HG03378 (cell line): Measurements from ENCODE around the gene ALPI.
"Not testable (repeated sequence)": the region's sequence is repeated elsewhere in the genome, so short reads cannot be mapped to it uniquely, and the experiment has no call there.

Experiments
- ATAC-seq: cut with Tn5 transposase; IDR thresholded peaks from one replicate; pipeline ENCODE4 v1.9.1; 2021; ENCODE audit warnings: mild to moderate bottlenecking, moderate library complexity; ENCODE audit not compliant: unreplicated experiment

Gene ALPI

DNA sequence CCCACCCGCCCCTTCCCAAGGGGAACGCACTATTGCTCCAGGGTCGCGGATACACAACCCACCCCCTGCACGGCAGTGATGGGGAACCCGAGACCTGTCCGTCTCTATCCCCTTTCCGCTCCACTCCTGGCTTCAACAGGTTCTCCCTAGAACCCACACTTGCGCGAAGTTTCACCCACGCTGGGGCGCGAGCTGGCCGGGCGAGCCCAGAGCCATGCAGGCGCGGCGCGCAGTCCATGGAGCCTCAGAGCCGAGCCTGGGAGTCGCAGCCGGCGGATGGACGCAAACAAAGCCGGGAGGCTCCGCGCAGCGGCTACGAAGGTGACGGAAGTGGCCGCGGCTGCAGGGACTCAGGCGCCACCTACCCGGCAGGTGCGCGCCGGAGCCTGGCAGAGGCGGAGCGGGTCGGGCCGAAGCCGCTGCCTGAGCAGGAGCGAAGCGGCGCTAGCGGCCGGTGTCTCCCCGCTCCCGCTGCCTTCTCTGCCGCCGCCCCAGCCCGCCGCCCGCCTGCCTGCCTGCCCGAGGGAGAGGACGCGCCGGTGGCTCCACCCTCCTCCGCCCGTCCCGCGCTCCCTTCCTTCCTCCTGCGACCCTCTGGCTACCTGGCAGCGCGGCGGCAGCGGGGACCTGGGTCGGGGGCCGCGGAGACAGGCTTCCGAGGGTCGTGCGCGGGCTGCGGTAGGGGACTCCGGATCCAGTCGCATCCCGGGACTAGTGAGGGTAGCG lies 35.3 kb upstream of the ALPI start:
- no peak for ATAC-seq

DNA sequence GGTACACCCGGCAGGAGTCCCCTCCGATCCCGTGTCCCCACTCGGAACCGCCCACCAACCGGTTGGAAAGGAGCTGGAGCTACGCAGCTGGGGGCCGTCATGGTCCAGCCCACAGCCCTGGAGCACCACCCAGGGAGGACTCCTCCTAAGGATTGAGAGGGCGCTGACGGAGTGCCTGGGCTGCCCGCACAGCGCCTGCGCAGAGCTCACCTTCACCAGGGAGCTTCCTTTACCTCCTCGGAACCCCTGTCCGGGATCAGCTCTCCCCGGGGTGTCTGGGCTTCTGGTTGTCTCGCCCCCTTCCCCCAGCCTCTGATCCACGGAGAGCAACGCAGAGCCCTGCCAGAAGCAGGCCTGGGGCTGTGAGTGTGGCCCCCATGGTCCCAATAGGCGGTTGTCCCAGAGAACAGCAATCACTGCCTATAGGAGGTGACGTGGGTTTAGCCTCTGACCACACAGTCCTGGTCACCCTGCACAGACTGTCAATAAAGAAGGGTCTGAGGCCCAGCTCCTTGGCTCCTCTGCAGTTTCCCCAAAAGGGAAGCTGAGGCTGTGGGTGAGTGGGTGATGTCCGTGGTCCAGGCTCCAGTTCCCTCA lies 34.7 kb upstream of the ALPI start:
- ATAC-seq: no peak

DNA sequence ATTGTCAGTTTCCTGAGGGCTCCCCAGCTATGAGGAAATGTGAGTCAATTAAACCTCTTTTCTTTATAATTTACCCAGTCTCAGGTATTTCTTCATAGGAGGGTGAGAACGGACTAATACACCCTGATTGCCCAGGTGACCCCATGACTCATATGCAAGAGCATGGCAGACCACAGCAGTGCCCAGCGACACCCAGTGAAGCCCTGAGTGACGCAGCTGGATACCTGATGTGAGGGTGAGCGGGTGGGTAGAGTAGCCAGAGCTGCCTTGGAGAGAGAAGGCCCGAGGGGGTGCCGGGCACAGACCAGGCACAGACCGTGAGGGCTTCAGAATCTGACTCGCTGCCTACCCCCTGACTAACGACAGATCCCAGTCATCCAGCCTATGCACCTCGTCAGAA lies 33.9 kb upstream of the ALPI start:
- ATAC-seq: no peak

DNA sequence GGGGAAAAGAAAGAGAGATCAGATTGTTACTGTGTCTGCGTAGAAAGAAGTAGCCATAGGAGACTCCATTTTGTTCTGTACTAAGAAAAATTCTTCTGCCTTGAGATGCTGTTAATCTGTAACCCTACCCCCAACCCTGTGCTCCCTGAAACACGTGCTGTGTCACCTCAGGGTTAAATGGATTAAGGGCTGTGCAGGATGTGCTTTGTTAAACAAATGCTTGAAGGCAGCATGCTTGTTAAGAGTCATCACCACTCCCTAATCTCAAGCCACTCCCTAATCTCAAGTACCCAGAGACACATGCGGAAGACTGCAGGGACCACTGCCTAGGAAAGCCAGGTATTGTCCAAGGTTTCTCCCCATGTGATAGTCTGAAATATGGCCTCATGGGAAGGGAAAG lies 33.0 kb upstream of the ALPI start:
- not testable (repeated sequence) for ATAC-seq

DNA sequence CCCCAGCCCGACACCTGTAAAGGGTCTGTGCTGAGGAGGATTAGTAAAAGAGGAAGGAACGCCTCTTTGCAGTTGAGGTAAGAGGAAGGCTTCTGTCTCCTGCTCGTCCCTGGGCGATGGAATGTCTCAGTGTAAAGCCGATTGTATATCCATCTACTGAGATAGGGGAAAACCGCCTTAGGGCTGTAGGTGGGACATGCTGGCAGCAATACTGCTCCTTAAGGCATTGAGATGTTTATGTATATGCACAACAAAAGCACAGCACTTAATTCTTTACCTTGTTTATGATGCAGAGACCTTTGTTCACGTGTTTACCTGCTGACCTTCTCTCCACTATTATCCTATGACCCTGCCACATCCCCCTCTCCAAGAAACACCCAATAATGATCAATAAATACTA lies 32.5 kb upstream of the ALPI start:
- ATAC-seq: not testable (repeated sequence)

DNA sequence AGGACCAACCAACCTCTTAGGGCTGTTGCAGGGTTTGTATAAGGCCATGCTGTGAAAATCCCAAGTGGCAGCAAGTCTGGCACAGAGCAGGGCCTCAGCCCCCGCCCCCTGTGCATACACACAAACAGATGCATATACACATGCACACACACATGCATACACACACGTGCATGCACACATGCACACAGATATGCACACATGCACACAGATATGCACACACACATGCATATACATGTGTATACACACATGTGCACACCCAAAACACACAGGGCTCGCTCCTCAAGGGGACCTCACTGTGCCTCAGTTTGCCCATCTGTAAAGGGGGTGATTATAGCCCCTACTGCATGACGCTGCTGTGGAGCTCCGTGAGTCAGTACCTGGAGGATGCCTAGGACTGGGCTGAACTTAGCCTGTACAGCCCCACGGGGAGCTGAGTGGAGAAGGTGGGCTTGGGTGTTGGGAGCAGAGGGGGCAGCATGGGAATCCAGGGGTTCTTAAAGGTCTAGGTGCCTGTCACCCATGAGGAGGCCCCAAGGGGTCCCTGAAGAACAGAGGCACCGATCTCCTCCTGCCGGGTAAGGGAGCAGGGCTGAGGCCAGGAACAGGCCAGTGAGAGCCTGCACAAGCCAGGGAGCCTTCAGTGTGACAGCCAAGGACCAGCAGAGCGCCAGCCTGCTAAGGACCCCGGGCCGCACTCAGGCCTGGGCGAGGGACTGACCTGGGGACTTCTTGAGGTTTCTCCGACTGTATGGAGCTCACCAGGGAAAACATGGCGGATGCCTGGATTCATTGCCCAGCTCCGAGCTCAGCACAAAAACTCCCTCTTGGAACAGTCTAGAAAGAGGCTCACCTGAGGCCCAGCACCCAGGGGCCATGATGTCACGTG lies 24.0 kb upstream of the ALPI start:
- no peak for ATAC-seq

DNA sequence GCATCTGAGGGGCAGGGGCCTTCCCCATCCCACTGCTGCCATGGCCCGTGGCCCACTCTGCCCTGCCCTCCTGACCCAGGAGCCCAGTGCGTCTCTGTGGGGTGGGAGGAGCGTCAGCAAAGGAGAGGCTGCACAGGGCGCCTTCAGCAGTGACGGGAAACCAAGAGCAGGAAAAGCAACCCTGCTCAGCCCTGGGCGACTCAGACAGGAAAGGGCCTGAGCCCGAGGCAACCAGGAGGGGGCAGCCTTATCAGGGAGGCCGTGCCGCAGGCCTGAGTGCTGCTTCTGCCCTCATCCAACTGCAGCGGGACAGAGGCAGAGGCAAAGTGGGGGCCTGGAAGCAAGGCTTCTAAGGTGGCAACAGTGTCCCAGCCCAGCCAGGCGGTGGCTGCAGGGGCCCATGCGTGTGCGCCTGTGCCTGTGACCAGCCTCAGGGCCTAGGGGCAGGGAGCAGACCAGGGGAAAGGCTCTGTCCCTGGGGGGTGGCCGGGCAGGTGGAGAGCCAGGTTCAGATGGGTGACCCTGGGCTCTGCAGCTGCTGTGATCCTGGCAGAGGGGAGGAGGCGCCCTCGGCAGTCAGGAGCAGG lies 23.3 kb upstream of the ALPI start:
- ATAC-seq: no peak

DNA sequence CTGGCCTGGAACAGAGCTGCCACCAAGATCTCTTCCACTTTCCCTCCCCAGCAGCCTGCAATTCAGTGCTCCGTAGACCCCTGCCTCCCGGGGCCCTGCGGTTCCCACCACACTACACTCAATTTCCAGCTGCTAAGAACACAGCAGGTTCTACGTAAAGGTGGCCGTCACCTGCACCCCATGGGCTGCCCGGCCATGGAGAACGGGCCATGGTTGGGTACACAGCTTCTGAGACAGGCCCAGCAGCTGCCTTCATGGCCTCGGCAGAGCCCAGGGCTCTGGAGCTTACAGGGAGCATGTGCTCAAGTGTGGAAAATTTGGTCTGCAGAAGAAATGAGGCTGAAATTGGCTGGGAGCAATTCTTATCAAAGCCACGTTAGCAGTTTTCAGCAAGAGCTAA lies 22.3 kb upstream of the ALPI start:
- ATAC-seq: not testable (repeated sequence)

DNA sequence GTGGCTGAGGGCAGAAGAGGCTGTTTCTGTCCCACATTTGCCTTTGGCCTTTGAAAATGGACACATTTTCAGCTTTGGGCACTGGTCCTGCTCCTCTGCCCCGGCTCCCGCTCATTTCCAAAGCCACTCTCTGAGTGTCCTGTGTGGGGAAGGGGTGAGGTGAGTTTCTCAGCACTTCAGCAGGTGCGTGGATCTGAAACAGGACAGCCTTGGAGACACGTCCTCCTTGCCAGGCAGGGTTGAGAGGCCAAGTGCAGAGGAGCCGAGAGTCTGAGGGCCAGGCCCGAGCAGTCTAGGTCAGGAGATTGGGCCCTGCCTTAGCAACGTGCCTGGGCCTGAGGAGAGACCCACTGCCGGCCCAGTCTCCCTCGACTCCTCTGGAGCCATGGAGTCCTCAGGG lies 21.9 kb upstream of the ALPI start:
- no peak for ATAC-seq

DNA sequence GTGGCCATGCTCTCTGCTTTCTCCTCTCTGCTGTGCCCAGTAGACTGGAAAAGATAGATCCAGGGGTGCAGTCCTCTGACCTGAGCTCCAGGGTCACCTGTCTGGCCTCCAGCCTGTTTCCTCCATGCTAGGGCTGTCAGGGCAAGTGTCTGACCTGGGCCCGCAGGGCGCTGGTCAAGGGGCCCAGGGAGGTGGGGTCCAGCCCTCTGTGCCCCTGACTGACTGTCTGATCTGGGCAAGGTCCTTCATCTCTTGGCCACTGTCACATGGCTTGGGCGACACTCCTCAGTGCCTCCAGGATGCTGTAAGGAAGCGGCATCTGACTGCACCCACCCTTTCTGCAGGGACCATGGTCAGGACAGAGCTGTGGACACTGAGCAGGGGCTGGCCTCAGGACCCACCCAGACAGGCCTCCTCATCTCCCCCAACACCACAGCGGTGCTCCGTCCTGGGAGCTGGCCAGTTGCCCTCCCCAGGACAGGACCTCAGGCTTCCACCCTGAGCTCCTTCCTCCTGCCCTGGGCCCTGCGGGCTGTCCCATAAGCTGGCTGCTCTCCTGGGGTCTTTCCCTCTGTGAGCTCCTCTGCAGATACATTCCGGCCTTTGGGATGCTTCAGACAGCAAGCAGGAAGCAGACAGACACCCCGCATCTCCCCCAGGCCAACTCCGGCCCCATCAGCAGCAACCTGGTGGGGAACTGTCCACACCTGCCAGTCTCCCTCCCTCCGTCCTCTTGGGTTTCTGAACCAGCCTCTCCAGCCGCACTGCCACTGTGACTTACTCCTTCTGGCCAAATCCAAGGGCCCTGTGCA lies 21.2 kb upstream of the ALPI start:
- no peak for ATAC-seq

DNA sequence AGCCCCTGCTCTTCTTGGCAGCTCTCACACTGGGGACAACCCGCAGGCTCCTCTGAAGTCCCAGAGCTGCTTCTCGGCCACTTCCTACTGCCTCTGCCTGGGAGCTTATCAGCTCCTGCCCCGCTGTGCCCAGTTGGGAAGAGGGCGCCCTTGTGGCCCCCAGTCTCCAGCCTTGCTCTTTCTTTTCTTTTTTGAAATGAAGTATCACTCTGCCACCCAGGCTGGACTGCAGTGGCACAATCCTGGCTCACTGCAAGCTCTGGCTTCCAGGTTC lies 20.6 kb upstream of the ALPI start:
- ATAC-seq: no peak

DNA sequence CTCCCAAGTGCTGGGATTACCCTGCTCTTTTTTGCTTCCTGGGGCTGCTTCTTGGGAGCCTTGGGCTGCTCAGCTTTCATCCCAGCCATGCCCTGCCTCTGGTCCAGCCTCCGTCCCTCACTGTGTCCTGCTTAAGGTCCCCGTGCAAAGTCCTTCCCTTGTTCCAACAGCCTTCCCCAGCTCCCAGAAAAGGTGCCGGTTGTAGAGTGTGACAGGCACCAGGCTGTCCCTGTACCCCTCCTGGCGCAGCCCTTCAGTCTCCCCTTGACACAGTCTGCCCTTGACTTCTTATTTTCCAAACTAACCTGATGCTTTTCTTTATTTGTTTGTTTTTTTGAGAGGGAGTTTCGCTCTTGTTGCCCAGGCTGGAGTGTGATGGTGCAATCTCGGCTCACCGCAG lies 20.1 kb upstream of the ALPI start:
- no peak for ATAC-seq

DNA sequence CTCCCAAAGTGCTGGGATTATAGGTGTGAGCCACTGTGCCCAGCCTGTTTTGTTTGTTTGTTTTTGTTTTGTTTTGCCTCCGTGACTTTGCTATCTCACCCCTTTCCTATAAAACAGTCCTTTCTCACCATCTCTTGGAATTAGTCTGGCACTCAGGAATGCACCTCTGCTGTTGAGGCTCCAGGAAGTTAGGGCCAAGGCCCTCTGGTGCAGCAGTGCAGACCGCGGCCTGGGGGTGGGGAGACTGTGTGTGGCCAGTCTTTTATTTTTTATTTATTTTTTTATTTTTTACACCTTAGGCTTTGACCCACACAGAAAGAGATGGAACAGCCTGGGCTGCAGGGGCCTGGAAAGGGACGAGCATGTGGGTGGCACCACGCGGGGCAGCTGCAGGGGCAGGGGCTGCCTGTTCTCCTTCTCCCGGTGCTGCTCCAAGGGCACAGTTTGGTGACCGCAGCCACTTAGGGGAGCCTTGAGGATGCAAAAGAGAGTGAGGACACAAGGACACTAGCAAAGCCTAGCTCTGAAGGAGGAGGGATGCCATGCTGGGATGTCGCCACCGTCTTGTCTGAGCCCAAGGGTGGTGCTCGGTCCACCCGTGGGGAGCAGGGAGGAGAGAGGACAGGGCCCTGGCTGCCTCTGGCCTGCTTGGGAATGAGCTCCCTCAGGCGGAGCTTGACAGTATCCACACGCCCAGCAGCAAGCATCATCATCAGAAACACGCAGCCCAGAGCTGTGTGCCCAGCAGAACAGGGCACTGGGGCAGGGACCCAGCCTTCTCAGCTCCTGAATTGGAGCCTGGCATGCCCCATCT lies 19.4 kb upstream of the ALPI start:
- ATAC-seq: no peak

DNA sequence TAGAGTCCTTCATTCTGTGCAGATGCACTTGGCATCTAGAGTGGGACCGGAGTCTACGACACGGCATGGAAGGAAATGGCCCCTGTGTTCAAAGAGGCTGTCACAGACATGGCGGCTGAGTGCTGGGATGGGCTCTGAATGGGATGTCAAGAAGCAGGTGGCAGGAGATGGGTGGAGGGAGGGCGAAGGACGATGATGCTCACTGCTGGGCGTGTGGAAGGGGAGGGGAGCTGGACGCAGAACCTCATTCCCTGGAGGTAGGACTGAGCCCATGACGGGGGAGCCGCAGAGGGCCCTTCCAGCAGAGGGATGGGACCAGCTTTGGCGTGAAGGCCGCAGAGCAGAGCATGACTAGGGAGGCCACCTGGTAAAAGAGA lies 18.8 kb upstream of the ALPI start:
- no peak for ATAC-seq

DNA sequence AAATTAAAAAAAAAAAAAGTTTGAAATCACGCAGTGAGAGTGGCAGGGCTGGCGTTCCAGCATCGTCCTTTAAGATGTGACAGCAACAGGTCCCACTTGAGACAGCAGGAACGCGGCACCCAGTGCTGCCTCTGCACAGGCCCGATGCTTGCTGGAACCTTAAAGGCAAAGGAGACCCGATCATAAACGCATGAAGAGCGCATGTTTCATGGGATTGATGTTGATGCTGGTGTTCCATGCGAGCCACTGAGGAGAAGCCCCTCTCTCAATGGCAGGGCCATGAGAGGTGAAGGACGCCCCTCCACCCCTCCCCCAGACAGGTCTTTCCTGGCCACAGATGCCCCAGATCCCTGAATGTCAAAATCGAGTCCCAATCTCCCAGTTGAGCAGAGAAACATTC lies 17.9 kb upstream of the ALPI start:
- ATAC-seq: no peak

DNA sequence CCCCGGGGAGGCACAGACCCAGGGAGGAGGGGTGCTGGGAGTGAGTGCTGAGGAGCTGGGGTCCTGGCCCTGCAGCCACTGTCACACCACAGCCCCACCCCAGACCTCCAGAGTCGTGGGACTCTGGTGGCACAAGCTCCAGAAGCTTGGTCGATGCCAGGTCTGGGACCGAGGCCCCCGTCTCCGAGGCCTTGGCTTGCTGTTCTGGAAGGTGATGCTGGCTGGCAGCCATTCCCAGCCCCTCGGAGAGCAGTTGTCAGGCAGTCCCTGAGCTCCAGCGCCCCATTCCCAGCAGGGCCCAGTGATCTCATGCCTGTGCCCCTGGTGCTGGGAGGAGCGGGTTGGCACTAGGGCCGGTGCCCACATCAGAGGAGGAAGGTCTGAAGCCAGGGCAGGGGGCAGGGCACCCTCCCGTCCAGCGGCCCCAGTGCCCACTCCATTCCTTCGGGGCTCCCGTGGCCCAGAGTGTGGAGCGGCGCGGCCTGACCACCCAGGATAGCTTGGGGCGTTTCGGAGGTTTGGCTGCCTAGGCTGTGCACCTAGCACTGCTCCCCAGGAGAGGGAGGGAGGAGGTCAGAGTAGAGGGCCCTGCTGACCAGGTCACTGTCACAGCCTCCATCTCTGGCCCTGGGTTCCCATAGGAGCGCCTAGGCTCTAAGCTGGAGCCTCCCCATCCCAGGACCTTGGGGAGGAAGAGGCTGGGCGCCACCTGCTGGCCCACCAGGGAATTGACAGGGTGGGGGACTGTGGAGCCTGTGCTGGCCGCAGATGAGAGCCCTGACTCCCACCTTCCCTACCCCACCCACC lies 16.8 kb upstream of the ALPI start:
- ATAC-seq: no peak

DNA sequence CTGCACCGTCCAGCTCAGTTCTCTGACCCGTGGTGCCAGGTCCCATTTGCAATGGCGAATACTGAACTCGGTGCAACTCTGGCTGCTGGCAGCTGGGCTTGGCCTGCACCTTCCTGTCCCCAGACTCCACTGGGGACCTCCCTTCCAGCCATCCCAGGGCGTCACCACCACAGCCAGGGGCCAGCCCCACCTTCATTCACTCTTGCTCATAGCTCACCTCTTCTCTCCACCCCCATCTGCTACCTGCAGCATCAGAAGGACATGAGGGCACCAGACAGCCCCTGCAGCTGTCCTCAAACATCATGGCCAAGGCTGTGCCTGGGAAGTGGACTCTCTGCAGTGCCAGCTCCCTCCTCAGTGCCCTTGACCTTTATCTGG lies 16.2 kb upstream of the ALPI start:
- ATAC-seq: no peak

DNA sequence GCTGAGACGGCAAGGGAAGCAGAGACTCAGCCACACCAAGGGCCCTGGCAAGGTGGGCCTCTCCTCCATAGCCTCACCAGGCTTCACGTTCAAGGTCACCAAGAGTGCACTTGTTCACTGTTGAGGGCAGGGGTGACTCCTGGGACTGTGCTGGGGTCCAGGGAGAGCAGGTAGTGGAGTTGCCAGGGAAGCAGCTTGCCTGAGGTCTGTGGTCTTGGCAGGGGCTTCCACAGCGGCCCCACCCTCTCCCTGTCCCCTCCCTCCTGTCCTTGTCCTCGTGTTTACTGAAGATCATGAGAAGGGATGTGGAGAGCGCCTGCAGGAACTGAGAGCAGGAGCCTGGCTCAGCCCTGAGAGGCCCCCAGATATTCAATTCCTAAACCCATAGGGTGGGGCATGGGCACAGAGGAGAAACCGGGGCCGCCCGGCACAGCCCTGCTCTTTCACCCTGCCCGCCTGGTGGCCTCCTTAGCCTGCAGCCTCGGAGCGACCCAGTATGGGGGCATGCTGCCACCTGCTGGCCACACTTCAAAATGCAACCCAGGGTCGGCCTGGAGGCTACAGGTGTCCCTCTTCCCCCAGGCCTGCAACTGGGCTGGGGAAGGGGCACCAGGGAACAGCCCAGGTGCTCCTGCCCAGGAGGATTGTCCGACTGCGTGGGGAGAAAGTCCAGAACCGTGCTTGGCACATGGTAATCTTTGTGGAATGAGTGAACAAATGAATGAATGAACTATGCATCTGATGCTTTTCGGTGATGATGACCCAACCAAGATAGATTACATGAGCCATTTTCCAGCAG lies 15.5 kb upstream of the ALPI start:
- not testable (repeated sequence) for ATAC-seq
